K562 (cell line): Measurements from ENCODE around the gene CFDP1. TPM values are rescaled to one million over a fixed set of nuclear protein-coding genes. Genes with fewer than 3 reads are reported as not detected.

Source experiments
- ATAC-seq: fragments of 200-7000 bp; cut with Tn5 transposase; 3 replicates; pipeline ENCODE4 v1.9.1; 2020; ENCODE audit warnings: moderate library complexity
- BruUV-seq: library from RNA; stranded (reverse); fragments of 400-500 nt; replicated peaks from 2 replicates; lab custom pipeline; 2021; lab: Mats Ljungman, UMichigan
- CTCF ChIA-PET: fragments of 300-600 bp; formaldehyde crosslinking; extraction: SDS; loops from one replicate; lab custom pipeline; 2021; ENCODE audit warnings: low intra/inter-chr PET ratio; lab: Yijun Ruan, JAX
- POLR2A ChIA-PET: fragments of 300-600, 350-650 bp; sonication (Branson Sonifier 250); formaldehyde crosslinking; extraction: SDS; loops from one replicate; lab custom pipeline; 2021; ENCODE audit warnings: antibody characterized with exemption, inconsistent platforms; lab: Yijun Ruan, JAX
- DNase-seq, 4 experiments: peaks; one replicate each; pipeline versions ENCODE4 v3.0.0 to v3.0.0-alpha.2; 2011 to 2018; ENCODE audit warnings: low spot score in 3 of 4, mixed read lengths in 3 of 4; ENCODE audit errors: extremely low read depth in 1 of 4
- FAIRE-seq: peaks from 2 replicates; lab custom pipeline; 2011; peaks lifted over from hg19 to GRCh38; lab: Jason Lieb, UNC
- H2AFZ ChIP-seq: 2 replicates; pipeline ENCODE4 v1.6.0; 2011; ENCODE audit warnings: low read depth, low read length, control low read depth, inconsistent platforms
- H3K27ac ChIP-seq: fragments of 200-600 bp; 3 replicates; pipeline ENCODE4 v1.8.0; 2011; ENCODE audit warnings: low read depth, mild to moderate bottlenecking, control low read depth, inconsistent platforms, low read length, moderate library complexity, mixed read lengths; ENCODE audit errors: extremely low read depth
- H3K27me3 ChIP-seq, 2 experiments: fragments of 300-600 bp in 1 of 2; 2 replicates in 1 of 2; 3 replicates in 1 of 2; pipeline versions ENCODE4 v1.6.0 to v1.8.0; 2011; ENCODE audit warnings: inconsistent platforms in 2 of 2, low read length in 2 of 2, mild to moderate bottlenecking in 1 of 2, mixed read lengths in 1 of 2, moderate library complexity in 1 of 2; ENCODE audit not compliant: control insufficient read depth in 2 of 2, insufficient read depth in 2 of 2
- H3K36me3 ChIP-seq: fragments of 300-600 bp; 3 replicates; pipeline ENCODE4 v1.8.0; 2011; ENCODE audit warnings: mild to moderate bottlenecking, low read length, inconsistent platforms; ENCODE audit not compliant: control insufficient read depth, insufficient read depth
- H3K4me1 ChIP-seq, 2 experiments: fragments of 200-600 bp in 1 of 2; replicated peaks in 1 of 2; 2 replicates in 1 of 2; 3 replicates in 1 of 2; pipeline versions ENCODE4 v1.5.1 to v1.8.0; 2011; ENCODE audit warnings: inconsistent platforms in 2 of 2, low read length in 2 of 2, mild to moderate bottlenecking in 1 of 2, mixed read lengths in 1 of 2, moderate library complexity in 1 of 2; ENCODE audit not compliant: control insufficient read depth in 2 of 2, insufficient read depth in 2 of 2
- H3K4me2 ChIP-seq: 2 replicates; pipeline ENCODE4 v1.6.1; 2011; ENCODE audit warnings: low read length, control low read depth, inconsistent platforms, mixed read lengths; ENCODE audit not compliant: insufficient read depth
- H3K4me3 ChIP-seq: fragments of 200-600 bp; sonication (generic), shearing (Covaris generic); 2 replicates; pipeline ENCODE4 v1.5.1; 2016; ENCODE audit warnings: control low read depth, inconsistent platforms
- H3K79me2 ChIP-seq: fragments of 200-600 bp; 3 replicates; pipeline ENCODE4 v1.8.0; 2011; ENCODE audit warnings: low read length, inconsistent platforms; ENCODE audit not compliant: control insufficient read depth, insufficient read depth
- H3K9ac ChIP-seq, 2 experiments: 2 replicates each; pipeline versions ENCODE4 v1.6.0 to v1.6.1; 2011; ENCODE audit warnings: low read depth in 2 of 2, low read length in 2 of 2, control low read depth in 1 of 2, inconsistent platforms in 1 of 2, mild to moderate bottlenecking in 1 of 2, mixed read lengths in 1 of 2; ENCODE audit not compliant: insufficient read depth in 1 of 2
- H3K9me1 ChIP-seq: one replicate; pipeline ENCODE4 v1.6.0; 2011; ENCODE audit warnings: inconsistent platforms, mild to moderate bottlenecking, low read length, moderate library complexity; ENCODE audit not compliant: control insufficient read depth, insufficient read depth
- H3K9me3 ChIP-seq: replicated peaks from 2 replicates; pipeline ENCODE4 v1.5.1; 2011; ENCODE audit warnings: low read depth, low read length, inconsistent platforms; ENCODE audit not compliant: control insufficient read depth, insufficient read depth
- H4K20me1 ChIP-seq: replicated peaks from 2 replicates; pipeline ENCODE4 v1.6.1; 2011; ENCODE audit warnings: low read length, inconsistent platforms, mixed read lengths; ENCODE audit not compliant: control insufficient read depth, insufficient read depth
- KAT7 ChIP-seq: sonication (generic); formaldehyde crosslinking; IDR thresholded peaks from 2 replicates; pipeline ENCODE4 v1.8.0; 2022; ENCODE audit warnings: missing genetic modification reagents, mild to moderate bottlenecking, borderline replicate concordance
- PKNOX1 ChIP-seq: fragments of 450-650 bp; IDR thresholded peaks from 2 replicates; pipeline ENCODE4 v1.6.1; 2016
- RAD21 ChIP-seq, 2 experiments: fragments of 250-450 bp in 1 of 2; fragments of 450-650 bp in 1 of 2; sonication (Bioruptor Pico) in 1 of 2; formaldehyde crosslinking in 1 of 2; IDR thresholded peaks in 1 of 2; conservative IDR thresholded peaks in 1 of 2; 2 replicates each; pipeline versions ENCODE4 v1.4.0 to v1.8.0; 2020 to 2022; ENCODE audit warnings: mild to moderate bottlenecking in 2 of 2, moderate library complexity in 1 of 2
- THRAP3 ChIP-seq: fragments of 450-650 bp; IDR thresholded peaks from 2 replicates; pipeline ENCODE4 v1.6.1; 2016; ENCODE audit warnings: mild to moderate bottlenecking, inconsistent platforms, borderline replicate concordance
- WGBS: fragments of 100-300 bp; shearing (Covaris generic); methylation state at CpG from one replicate; pipeline ENCODE4 v1.1.6; 2016; ENCODE audit warnings: low coverage, mixed read lengths; ENCODE audit not compliant: insufficient coverage; ENCODE audit errors: missing lambda C conversion rate; 5-methylcytosine and 5-hydroxymethylcytosine counted together
- in situ Hi-C: fragments of 300-500 bp; cut with MboI; formaldehyde crosslinking; loops from 4 replicates; pipeline ENCODE4 v1.15.0; 2018; ENCODE audit warnings: inconsistent platforms, mixed read lengths
- intact Hi-C: fragments of 100-400 bp; cut with micrococcal nuclease; formaldehyde crosslinking; loops from 2 replicates; pipeline ENCODE4 v1.14.2; 2022
- polyA plus RNA-seq, 8 experiments: library from polyadenylated mRNA; depleted of rRNA in 4 of 8; stranded (reverse) in 5 of 8; unstranded in 3 of 8; fragments of >200 nt; fragmentation: Nextera tagmentation in 2 of 8; fragmentation: Illumina TruSeq in 1 of 8; extraction: Ambion mirVana in 2 of 8; extraction: Trizol in 1 of 8; gene quantifications; 2 replicates each; pipeline versions ENCODE4 v1.2.1 to v1.2.3, GENCODE V29; 2011 to 2014; ENCODE audit warnings: inconsistent platforms in 1 of 8, missing spikeins in 1 of 8
- total RNA-seq, 7 experiments: library from RNA; depleted of rRNA in 6 of 7; stranded (reverse); fragments of >200 nt in 6 of 7; fragmentation: Illumina TruSeq in 2 of 7; extraction: Trizol in 2 of 7; gene quantifications; 2 replicates each; pipeline versions ENCODE4 v1.2.1 to v1.2.3, GENCODE V29; 2011 to 2021; ENCODE audit warnings: low replicate concordance in 1 of 7
- TF ChIP-seq, protein P1 (sequence below): sonication (generic); formaldehyde crosslinking; IDR thresholded peaks from 2 replicates; pipeline ENCODE4 v1.4.0; 2020; ENCODE audit warnings: mild to moderate bottlenecking, missing genetic modification reagents
- TF ChIP-seq, protein P2 (sequence below), 3 experiments: IDR thresholded peaks in 2 of 3; conservative IDR thresholded peaks in 1 of 3; 2 replicates each; pipeline ENCODE4 v1.5.1; 2011 to 2012; ENCODE audit warnings: low read length in 3 of 3, mild to moderate bottlenecking in 3 of 3, control low read depth in 2 of 3, improper control_type of control experiment in 1 of 3, inconsistent platforms in 1 of 3, low read depth in 1 of 3, mixed read lengths in 1 of 3, moderate library complexity in 1 of 3; ENCODE audit not compliant: insufficient read depth in 2 of 3
- TF ChIP-seq, protein P3 (sequence below): sonication (generic); formaldehyde crosslinking; IDR thresholded peaks from 2 replicates; pipeline ENCODE4 v1.8.0; 2022; ENCODE audit warnings: missing genetic modification reagents, mild to moderate bottlenecking, moderate library complexity, borderline replicate concordance

Gene CFDP1
- total and polyA plus RNA-seq, 9 of the 15 experiments (the other 6 are each of a cell fraction or from before 2014, with no cell fraction given), result 31.5 to 78.4 (median 61.7) TPM

- Histone ChIP-seq H3K9me1 (no peaks in the 10 kb centered on the region), H3K9ac (no peak overlapping the region), H3K27ac (no peak overlapping the region), H3K27me3 (no peaks in the 10 kb centered on the region), H2AFZ (no peak overlapping the region), H3K79me2 (no peaks in the 10 kb centered on the region), H3K9me3 (no peaks in the 10 kb centered on the region), H3K4me3 (no peak overlapping the region), H4K20me1 (no peaks in the 10 kb centered on the region), H3K4me2 (no peak overlapping the region), H3K36me3 (0 out of 3 replicates have a peak, but pooled peaks cover 2% of the 10 kb centered on the region), H3K4me1 (peaks cover 4 to 8% of the 10 kb centered on the region in 2 experiments; a peak in 3 of 5 replicates)
- DNase-seq (no peak), ATAC-seq (no peak), FAIRE-seq (no peak)
- ChIA-PET CTCF (no interaction called here), POLR2A (no interaction called here)
- intact Hi-C loops (loop anchor here (5.0 kb wide), 1 partner anchor 70 kb away; the partner anchor contains the start of gene BCAR1), in situ Hi-C loops (no loop called here)
- no TSS peak for BruUV-seq
- no peak for TF ChIP-seq THRAP3
- WGBS, result 46% methylated on average over 3 of the region's 3 CpGs
These were observed 110.6 kb downstream of the CFDP1 start for GRCh38 chr16:75322740-75323139.

- Histone ChIP-seq H3K36me3 (0 out of 3 replicates have a peak, but pooled peaks cover 2% of the 10 kb centered on the region), H3K27me3 (no peaks in the 10 kb centered on the region), H3K9ac (no peak overlapping the region), H3K4me3 (no peak overlapping the region), H2AFZ (no peak overlapping the region), H3K79me2 (no peaks in the 10 kb centered on the region), H3K9me3 (no peaks in the 10 kb centered on the region), H3K27ac (no peak overlapping the region), H4K20me1 (no peaks in the 10 kb centered on the region), H3K4me2 (no peak overlapping the region), H3K9me1 (no peaks in the 10 kb centered on the region), H3K4me1 (peaks cover 10 to 13% of the 10 kb centered on the region in 2 experiments; a peak in 4 of 5 replicates)
- CTCF ChIA-PET, result no interaction called here
- intact Hi-C loops, result loop anchor here (5.0 kb wide), 1 partner anchor 68 kb away; the partner anchor contains the start of gene BCAR1
- in situ Hi-C loops, result no loop called here
- FAIRE-seq (peak; percentile 6), ATAC-seq (peak; percentile 61), DNase-seq (peak in 1 of 4 experiments; percentile 19)
- POLR2A ChIA-PET, result interaction anchor here (0.9 to 2.1 kb wide), 2 partner anchors 10 to 15 kb away, joined by 3 to 7 read pairs; no protein-coding TSS in a partner anchor
- BruUV-seq, result no TSS peak
- WGBS, result 28% methylated on average over 3 of the region's 3 CpGs
- TF ChIP-seq RAD21 (CRISPR knock-in tag; conservative IDR thresholded peaks at IDR 0.05 in 1 of 2, IDR thresholded peaks at IDR 0.05 in 1 of 2) (peak; percentile 42 to 48), KAT7 (CRISPR knock-in tag) (no peak), PKNOX1 (peak; percentile 84)
- TF ChIP-seq, protein P1, sequence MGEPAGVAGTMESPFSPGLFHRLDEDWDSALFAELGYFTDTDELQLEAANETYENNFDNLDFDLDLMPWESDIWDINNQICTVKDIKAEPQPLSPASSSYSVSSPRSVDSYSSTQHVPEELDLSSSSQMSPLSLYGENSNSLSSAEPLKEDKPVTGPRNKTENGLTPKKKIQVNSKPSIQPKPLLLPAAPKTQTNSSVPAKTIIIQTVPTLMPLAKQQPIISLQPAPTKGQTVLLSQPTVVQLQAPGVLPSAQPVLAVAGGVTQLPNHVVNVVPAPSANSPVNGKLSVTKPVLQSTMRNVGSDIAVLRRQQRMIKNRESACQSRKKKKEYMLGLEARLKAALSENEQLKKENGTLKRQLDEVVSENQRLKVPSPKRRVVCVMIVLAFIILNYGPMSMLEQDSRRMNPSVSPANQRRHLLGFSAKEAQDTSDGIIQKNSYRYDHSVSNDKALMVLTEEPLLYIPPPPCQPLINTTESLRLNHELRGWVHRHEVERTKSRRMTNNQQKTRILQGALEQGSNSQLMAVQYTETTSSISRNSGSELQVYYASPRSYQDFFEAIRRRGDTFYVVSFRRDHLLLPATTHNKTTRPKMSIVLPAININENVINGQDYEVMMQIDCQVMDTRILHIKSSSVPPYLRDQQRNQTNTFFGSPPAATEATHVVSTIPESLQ (CRISPR knock-in tag), result no peak
- TF ChIP-seq, protein P2, sequence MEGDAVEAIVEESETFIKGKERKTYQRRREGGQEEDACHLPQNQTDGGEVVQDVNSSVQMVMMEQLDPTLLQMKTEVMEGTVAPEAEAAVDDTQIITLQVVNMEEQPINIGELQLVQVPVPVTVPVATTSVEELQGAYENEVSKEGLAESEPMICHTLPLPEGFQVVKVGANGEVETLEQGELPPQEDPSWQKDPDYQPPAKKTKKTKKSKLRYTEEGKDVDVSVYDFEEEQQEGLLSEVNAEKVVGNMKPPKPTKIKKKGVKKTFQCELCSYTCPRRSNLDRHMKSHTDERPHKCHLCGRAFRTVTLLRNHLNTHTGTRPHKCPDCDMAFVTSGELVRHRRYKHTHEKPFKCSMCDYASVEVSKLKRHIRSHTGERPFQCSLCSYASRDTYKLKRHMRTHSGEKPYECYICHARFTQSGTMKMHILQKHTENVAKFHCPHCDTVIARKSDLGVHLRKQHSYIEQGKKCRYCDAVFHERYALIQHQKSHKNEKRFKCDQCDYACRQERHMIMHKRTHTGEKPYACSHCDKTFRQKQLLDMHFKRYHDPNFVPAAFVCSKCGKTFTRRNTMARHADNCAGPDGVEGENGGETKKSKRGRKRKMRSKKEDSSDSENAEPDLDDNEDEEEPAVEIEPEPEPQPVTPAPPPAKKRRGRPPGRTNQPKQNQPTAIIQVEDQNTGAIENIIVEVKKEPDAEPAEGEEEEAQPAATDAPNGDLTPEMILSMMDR (IDR thresholded peaks at IDR 0.05 in 2 of 3, conservative IDR thresholded peaks at IDR 0.05 in 1 of 3; ENCODE audit: insufficient read depth in 2 of 3, low read depth in 1 of 3, low read length in 3 of 3), result peak in 1 of 3 experiments; percentile 30; a peak in 1 of 6 replicates
- TF ChIP-seq, protein P3, sequence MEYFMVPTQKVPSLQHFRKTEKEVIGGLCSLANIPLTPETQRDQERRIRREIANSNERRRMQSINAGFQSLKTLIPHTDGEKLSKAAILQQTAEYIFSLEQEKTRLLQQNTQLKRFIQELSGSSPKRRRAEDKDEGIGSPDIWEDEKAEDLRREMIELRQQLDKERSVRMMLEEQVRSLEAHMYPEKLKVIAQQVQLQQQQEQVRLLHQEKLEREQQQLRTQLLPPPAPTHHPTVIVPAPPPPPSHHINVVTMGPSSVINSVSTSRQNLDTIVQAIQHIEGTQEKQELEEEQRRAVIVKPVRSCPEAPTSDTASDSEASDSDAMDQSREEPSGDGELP (CRISPR knock-in tag), result 0 out of 2 replicates have a peak, but pooled peaks have one; percentile 30
These were observed 112.9 kb downstream of the CFDP1 start for GRCh38 chr16:75320435-75320834.
